ENCODE data around the gene GCKR. TPM values are rescaled to one million over a fixed set of nuclear protein-coding genes. Genes with fewer than 3 reads are reported as not detected.

GCKR gene
- total RNA-seq, 4 donors from 2014 or later = 0.61 to 0.69 TPM; not detected in 2

DNA sequence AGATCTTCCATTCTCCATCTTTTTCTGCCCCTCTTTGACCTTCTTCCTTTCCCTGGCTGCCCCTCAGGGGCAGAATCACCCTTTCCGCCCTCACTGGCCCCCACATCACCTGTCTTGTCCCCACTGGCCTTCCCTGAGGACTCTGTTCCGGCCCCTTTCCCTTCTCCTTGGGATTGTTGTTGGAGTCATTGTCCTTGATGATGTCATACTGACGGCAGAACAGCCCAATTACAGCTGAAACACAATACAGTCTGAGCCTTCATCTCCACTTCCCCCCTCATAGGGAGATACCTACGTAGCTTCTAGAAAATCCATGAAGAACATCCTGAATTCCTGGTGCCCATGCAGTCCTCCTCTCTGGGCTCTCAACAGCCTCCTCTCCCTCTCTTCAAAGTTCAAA, 4.1 kb upstream of the GCKR start:
- H3K9me3 ChIP-seq = no peaks in the 10 kb centered on the region
- no peak overlapping the region for H3K27ac ChIP-seq
- H3K36me3 ChIP-seq = no peaks in the 10 kb centered on the region
- TF ChIP-seq POLR2A (IDR thresholded peaks at IDR 0.05) = no peak
- TF ChIP-seq, protein P1, sequence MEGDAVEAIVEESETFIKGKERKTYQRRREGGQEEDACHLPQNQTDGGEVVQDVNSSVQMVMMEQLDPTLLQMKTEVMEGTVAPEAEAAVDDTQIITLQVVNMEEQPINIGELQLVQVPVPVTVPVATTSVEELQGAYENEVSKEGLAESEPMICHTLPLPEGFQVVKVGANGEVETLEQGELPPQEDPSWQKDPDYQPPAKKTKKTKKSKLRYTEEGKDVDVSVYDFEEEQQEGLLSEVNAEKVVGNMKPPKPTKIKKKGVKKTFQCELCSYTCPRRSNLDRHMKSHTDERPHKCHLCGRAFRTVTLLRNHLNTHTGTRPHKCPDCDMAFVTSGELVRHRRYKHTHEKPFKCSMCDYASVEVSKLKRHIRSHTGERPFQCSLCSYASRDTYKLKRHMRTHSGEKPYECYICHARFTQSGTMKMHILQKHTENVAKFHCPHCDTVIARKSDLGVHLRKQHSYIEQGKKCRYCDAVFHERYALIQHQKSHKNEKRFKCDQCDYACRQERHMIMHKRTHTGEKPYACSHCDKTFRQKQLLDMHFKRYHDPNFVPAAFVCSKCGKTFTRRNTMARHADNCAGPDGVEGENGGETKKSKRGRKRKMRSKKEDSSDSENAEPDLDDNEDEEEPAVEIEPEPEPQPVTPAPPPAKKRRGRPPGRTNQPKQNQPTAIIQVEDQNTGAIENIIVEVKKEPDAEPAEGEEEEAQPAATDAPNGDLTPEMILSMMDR (IDR thresholded peaks at IDR 0.05) = no peak
- intact Hi-C loops (cut with DNase I; ENCODE audit: low total_unique reads) = no loop called here
- H3K4me1 ChIP-seq = peaks cover 0 to 5% of the 10 kb centered on the region in 2 donors
- H3K4me3 ChIP-seq = no peak overlapping the region
- no peak for DNase-seq
- H3K27me3 ChIP-seq = no peaks in the 10 kb centered on the region

GRCh38 chr2:27493948-27494283, 2.7 kb upstream of the GCKR start:
- TF ChIP-seq, protein P1 (IDR thresholded peaks at IDR 0.05) = no peak
- TF ChIP-seq POLR2A (IDR thresholded peaks at IDR 0.05) = no peak
- Histone ChIP-seq H3K36me3 (no peaks in the 10 kb centered on the region), H3K4me1 (peaks cover 0 to 3% of the 10 kb centered on the region in 2 donors), H3K27me3 (no peaks in the 10 kb centered on the region), H3K4me3 (peak overlapping the region in 1 of 2 donors; percentile 62), H3K27ac (peak overlapping the region in 1 of 2 donors; percentile 67), H3K9me3 (no peaks in the 10 kb centered on the region)
- intact Hi-C loops (cut with DNase I; ENCODE audit: low total_unique reads) = no loop called here
- DNase-seq = peak in 1 of 2 donors; percentile 45

DNA sequence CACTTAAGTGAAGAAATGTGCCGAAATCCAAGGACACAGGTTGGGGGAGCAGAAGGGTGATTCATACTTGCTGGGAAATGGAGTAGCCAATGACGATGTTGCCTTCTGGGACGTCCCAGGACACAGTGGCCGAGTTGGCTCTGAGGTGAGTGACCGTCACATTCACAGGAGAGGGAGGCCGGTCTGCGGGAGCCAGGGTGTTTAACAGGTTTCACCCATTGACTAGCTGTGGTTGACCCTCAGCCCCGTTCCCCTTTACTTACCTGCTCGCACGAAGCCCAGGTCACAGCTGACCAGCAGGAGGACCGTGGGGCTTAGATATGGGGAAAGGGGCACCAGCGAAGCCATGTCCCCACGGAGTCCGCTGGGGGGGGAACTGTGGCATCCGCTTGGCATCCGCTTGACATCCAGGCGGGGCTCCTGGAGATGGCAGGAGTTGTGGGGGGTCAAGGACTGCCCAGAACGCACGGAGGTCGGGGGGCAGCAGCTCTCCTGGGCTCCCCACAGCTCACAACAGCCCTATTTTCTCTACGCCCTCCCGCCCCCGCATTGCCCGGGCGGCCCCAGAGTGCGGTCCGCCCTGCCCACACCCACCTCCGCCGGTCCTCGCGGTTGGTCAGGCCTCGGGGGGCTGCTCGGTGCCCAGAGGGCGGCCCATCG, 2.2 kb upstream of the GCKR start:
- H3K27me3 ChIP-seq = no peaks in the 10 kb centered on the region
- intact Hi-C loops (cut with DNase I; ENCODE audit: low total_unique reads) = no loop called here
- H3K9me3 ChIP-seq = no peaks in the 10 kb centered on the region
- no peak for TF ChIP-seq POLR2A (IDR thresholded peaks at IDR 0.05)
- TF ChIP-seq, protein P1 (IDR thresholded peaks at IDR 0.05) = no peak
- H3K27ac ChIP-seq = peak overlapping the region in 1 of 2 donors; percentile 67
- no peaks in the 10 kb centered on the region for H3K4me1 ChIP-seq
- H3K36me3 ChIP-seq = no peaks in the 10 kb centered on the region
- peak overlapping the region; percentile 35 to 62 for H3K4me3 ChIP-seq
- peak; percentile 30 to 48 for DNase-seq

DNA sequence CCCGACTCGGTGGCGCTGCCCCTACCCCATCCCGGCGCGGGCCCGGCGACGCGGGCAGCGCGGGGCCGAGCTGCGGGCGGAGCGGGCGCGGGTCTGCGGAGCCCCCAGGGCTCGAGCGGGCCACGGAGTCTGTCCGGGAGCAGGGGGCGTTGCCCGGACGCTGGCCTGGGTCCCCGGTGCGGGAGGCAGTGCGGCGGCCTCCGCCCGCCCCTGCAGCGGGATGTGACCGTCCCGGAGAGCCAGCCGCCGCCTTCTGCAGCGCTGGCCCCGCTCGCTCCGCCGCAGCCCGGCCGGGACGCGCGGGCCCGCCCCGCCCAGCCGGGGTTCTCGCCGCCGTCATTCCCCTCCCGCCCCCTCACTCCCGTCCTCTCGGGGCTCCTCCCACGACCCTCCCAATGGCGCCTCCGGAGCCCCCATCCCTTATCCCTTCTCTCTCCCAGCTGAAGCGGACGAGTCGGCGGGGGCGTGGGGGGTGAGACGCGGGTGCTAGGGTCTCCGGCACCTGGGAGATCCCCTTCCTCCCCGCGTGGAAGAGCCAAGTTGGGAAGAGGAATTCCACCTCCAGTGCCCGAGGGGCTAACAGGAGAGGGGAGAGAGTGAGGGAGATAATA, 1.6 kb upstream of the GCKR start, which contains the start of gene FNDC4:
Gene FNDC4, minus strand, starts transcription at position 257 of the 611 bp plus-strand sequence. CDS start 521 bp downstream, outside the sequence.
- Histone ChIP-seq H3K4me3 (peak within 1 kb of the TSS; percentile 35 to 62), H3K36me3 (no peaks in the 10 kb centered on the region), H3K4me1 (no peaks in the 10 kb centered on the region), H3K9me3 (no peaks in the 10 kb centered on the region), H3K27me3 (no peaks in the 10 kb centered on the region), H3K27ac (peak within 1 kb of the TSS in 1 of 2 donors; percentile 67)
- DNase-seq = peak in 1 of 2 donors; percentile 31
- intact Hi-C loops (cut with DNase I; ENCODE audit: low total_unique reads) = no loop called here
- TF ChIP-seq POLR2A (IDR thresholded peaks at IDR 0.05) = peak in 1 of 2 donors; percentile 38
- TF ChIP-seq, protein P1 (IDR thresholded peaks at IDR 0.05) = no peak

DNA sequence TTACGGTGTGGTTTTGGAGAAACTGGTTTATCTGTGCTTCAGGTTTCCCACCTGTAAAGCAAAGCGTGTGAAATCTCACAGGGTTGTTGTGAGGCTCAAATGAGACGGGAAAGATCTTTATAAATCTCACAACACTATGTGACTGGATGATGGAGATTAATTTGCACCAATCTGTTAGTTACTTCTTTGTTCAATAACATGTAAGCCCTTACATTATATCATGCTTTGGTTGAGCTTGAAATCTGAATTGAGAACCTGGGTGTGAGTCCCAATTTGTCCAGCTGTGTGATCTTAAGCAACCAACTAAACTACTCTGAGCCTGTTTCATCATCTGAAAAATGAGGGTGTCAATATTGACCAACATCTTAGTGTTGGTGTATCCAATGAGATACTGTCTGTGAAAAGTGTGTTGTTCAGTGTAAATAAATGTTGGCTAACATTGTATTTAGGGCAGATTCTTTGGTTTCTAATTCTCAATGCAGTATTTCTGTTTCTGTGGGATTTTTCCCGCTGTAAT, 741 bp upstream of the GCKR start:
- TF ChIP-seq POLR2A (IDR thresholded peaks at IDR 0.05) = no peak
- TF ChIP-seq, protein P1 (IDR thresholded peaks at IDR 0.05) = no peak
- H3K27me3 ChIP-seq = no peaks in the 10 kb centered on the region
- no peaks in the 10 kb centered on the region for H3K36me3 ChIP-seq
- H3K27ac ChIP-seq = no peak overlapping the region
- no peak for DNase-seq
- no peaks in the 10 kb centered on the region for H3K9me3 ChIP-seq
- intact Hi-C loops (cut with DNase I; ENCODE audit: low total_unique reads) = no loop called here
- no peaks in the 10 kb centered on the region for H3K4me1 ChIP-seq
- H3K4me3 ChIP-seq = no peak overlapping the region

Data from uterus (tissue), 4 donors.